ELF-1 (cell line): ENCODE results near the gene TMEM203.
"Not testable (repeated sequence)": the region's sequence is repeated elsewhere in the genome, so short reads cannot be mapped to it uniquely, and the experiment has no call there.

Experiments used
- DNase-seq: peaks from one replicate; pipeline ENCODE4 v3.0.0-alpha.2; 2016; ENCODE audit warnings: low read depth, low spot score

The TMEM203 gene, protein sequence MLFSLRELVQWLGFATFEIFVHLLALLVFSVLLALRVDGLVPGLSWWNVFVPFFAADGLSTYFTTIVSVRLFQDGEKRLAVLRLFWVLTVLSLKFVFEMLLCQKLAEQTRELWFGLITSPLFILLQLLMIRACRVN

DNA sequence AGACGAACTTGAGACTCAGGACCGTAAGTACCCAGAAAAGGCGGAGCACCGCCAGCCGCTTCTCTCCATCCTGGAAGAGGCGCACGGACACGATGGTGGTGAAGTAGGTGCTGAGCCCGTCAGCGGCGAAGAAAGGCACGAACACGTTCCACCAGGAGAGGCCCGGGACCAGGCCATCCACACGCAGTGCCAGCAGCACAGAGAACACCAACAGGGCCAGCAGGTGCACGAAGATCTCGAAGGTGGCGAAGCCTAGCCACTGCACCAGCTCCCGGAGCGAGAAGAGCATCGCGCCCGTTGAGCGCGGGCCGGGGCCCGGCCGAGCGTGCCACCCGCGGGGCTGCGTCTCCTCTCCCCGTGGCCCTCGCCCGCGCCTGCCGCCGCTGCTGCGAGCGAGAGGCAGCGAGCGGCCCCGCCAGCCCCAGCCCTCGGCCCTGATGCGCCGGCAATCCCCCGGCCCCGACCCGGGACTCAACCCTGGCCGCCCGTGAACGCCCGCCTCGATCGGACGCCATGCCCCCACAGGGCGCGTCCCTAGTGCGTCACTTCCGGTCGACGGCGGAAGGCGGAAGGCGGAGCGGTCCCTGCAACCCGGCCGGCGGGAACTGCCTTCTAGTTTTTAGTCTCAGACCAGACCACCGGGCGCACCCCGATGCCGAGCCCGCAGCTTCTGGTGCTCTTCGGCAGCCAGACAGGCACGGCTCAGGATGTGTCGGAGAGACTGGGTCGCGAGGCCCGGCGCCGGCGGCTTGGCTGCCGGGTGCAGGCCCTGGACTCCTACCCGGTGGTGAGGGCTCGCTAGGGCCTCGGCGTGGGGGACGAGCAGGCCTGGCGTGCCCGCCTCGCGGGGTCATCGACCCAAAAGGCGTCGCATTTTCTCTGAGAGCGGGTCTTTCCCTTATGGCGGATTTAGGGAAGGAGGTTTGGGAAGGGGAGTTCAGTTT, at the start of gene TMEM203, which contains the start of gene NDOR1:
TSS of gene TMEM203 (minus strand) at position 523 of the 944 bp plus-strand sequence. CDS start at position 289, 234 bp downstream.
TSS of gene NDOR1 (plus strand) at position 575 of the 944 bp plus-strand sequence. CDS start at position 653, 78 bp downstream.
- peak; percentile 90 for DNase-seq

DNA sequence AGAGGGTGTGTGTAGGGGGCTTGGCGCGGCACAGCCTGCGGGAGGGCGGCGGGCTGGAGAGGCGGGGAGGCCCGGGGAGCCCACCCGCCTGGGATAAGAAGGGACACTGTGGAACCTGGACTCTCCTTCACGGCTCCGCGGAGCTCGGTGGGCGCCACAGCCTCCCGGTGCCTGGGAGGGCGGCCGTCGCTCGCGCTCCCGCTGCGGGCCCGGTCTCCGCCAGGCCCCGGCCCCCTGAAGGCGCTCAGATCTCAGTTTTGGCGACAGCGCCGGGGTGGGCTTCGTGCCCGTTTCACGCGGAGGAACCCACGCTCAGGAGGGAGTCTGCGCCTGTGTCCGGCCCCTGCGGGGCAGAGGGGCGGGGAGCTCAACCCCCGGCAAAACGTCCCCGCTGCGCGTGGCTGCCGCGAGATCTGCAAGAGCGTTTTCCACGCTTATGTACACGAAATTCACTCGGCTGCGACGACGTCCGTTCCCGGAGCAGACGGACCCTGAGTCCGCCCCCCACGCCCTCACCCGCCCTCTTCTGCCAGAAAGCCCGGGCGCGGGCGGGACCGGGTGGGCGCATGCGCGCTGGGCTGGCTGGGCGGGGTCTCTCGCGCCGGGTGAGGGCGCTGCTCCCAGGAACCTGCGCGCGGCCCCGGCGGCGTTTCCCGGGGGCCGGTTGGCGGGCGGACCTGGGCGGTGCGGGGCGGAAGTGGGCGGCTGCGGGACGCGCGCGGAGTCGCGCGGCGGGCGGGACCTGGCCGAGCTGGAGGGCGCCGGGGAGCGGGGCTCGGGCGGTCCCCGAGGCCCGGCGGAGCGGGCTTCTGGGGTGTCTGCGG, 49.4 kb upstream of the TMEM203 start, which contains the start of gene NELFB:
TSS of gene NELFB (plus strand) at position 704 of the 824 bp plus-strand sequence.
- peak; percentile 88 for DNase-seq

DNA sequence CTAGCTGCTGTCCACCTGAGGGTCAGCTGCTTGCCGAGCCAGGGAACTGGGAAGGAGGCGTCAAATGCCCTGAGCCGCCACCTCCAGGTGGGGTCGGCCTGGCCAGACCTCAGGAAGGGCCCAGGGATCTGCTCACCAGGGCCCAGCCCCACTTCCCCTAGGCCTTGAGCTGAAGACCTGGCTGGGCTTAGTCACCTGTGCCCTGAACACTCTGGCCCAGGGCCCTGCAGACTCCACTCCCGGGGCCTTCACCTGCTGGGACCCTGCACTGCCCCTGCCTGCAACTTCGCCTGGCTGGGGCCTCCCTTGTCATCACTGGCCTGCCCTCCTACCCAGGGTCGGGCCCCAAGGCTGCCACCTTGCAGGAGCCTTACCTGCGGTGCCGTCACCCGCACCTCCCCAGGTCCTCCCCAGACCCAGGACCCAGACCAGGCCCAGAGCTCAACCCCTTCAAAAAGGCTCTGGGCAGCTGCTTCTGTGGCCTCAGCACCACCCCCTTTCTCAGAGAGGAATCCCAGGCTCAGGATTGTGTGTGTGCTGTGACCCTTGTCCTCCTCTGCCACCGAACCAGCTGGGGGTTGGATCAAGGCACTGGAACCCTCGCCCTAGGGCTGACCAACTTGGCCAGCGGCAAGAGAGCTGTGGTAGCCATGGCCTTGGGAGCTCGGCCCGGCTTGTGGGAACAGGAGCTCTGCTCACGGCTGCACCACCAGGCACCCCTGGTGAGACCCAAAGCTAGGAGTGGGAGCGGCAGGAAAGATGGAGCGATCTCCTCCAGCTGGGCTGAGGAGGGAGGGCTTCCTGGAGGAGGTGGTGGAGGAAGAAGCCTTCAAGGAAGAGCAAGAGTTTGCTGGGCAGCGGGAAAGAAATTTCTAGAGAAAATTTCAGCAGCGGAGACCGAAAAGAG, 48.5 kb upstream of the TMEM203 start:
- DNase-seq = no peak

DNA sequence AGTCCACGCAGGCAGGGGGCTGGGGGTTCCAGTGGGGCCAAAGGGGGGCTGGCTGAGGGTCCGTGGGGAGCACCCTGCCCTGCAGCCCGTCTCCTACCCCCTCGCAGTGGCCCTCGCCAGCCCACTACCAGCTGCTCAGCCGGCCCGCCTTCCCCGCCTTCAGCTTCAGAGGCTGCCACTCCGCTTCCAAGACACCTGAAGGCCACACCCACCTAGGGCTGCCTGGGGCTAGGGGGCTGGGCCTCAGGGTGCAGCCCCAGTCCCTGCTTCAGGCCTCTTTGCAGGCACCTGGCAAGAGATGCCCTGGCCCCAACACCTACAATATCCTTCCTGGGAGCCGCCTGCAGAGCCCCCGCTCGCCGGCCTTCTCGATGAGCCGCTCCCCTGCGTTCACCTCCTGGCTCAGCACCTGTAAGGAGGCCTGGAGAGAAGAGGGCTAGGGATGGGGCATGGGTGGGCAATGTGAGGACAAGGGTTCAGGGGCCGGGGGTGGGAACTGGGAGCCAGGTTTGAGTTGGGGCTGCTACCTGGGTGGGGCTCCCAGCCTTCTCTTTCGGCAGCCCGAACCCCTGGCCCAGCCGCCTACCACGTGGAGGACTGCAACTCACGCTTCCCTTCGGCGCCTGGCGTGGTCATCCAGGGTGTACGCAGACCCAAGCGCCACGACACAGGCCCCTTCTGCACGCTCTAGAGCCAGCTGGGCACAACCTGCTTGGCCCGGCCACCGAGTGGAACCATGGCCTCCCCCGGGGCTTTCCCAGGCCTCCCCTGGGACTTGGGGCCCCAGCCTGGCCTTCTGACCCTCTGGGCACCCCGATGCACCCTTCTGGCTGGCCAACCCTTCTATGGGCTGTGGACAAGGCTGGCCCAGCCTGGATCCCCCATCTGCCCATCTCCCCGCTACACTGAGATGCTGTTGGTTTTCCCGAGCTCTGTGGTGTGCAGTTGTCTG, 47.4 kb upstream of the TMEM203 start:
- DNase-seq = peak; percentile 39

DNA sequence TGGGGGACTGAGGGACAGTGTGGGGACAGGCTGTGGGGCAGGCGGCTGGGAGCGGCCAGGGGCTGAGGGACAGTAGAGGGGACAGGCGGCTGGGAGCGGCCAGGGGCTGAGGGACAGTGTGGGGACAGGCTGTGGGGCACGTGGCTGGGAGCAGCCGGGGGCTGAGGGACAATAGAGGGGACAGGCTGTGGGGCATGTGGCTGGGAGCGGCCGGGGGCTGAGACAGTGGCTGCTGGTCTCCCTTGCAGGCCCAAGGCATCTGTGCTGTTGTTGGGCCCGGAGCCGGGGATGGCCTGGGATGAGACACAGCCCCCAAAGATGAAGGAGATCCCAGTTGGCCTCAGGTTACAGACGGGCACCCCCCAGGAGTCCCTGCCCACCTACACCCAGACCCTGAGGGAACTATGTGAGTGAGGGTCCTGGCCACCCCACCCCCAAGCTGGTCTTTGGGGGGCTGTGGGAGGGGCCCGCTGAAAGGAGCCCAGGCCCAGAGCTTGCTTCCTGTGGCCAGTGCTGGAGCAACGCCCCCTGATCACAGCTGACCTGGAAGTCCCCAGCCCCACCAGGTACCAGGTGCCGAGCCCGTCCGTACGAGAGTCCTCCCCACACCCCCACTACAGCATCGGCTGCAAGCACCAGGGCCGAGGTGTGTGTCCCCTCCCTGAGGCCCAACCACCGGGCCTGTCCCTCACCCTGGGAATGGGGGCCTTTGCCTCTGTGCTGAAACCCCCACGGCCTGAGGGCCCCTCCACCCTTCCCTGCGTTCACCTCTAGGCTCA, 46.2 kb upstream of the TMEM203 start:
- DNase-seq = no peak

DNA sequence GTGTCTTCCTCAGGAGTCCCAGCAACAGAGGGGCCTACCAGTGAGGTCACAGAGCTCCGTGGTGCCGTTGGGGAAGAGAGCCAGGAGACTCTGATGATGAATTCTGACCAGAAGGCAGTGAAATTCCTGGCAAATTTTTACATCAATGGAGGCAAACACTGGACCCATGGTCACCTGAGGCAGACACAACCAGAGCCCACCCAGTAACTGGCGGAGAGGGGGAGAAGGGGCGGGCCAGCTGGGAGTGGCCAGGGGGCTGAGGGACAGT, 45.7 kb upstream of the TMEM203 start, which contains the start of gene STPG3:
TSS of gene STPG3 (plus strand) at position 93 of the 268 bp plus-strand sequence. CDS start at position 94, 1 bp downstream.
- DNase-seq = no peak

DNA sequence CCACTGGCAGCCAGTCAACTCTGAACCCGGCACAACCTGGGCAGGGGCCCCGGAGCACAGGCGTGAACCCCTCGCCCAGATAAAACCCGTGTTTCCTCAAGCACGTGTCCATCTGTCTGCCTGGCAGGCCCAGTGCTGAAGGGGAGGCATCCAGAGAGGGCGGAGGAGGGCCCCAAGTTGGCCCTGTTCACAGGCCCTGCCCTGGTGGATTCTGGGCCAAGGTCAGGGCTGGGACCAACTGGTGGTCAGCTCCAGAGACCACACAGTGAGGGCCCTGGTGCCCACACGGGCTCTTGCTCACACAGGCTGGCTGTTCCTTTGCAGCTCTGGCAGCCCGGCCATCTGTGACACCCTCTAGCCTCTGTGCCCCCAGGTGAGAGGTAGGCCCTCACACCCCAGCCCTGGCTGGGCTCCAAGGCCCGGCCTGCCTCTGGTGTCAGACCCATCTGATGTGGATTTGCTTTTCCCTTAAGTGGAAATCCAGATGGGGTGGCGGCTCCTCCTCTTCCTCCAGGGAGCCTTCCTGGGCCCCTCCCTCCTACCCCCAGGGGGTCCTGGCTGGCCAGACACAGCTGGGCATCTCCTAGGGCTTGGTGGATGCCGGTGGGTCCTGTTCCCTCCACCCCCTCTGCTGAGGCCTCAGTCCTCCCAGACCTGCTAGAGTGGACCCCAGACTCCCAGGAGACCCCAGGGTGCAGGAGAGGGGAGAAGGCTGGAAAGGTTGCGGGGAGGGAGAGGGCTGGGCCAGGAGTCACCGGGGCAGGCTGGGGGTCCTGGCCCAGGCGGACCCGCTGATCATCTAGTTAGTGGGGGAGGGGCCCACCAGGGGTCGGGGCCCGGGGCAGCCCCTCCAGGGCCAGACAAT, 45.1 kb upstream of the TMEM203 start:
- DNase-seq = no peak

DNA sequence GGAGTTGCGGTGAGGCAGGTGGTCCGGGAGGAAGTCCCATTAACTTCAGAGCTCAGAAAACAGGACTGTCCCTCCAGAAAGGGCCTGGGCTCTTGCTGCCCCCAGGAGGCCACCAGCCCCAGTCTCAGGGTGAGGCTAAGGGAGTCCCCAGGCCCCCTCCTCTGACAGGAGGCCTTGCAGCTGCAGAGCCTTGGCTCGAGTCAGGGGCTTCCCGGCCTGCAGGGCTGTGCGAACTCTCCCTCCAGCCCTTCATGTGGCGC, 42.4 kb upstream of the TMEM203 start:
- DNase-seq = no peak

DNA sequence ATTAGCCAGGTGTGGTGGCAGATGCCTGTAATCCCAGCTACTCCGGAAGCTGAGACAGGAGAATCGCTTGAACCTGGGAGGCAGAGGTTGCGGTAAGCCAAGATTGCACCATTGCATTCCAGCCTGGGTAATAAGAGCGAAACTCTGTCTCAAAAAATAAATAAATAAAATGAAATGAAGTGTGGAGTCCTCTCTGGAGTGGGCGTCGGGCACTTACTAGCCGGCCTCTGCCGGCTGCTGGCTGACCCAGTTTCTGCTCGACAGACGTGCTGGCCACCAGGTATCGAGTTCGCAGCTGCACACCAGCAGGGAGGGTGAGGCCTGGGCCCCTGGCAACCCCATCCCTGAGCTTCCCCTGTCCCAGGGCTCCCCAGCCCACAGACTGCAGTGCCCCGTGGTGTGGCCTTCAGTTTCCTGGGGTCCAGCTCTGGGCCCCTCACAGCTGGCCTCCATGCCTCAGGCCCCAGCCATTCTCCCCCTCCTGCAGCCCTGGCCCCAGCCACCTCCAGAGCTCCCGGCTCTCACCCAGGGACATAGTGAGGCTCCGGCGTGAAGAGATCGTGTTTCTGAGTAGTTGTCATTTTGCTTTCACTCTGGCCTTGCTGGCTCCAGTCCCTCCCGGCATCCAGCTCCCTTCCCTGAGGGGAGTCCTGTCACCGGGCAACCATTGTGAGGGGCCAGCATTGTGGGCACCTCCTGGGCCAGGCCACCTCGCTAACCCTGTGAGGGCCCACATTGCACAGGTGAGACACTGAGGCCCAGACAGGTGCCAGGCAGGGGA, 41.9 kb upstream of the TMEM203 start:
- no peak for DNase-seq

DNA sequence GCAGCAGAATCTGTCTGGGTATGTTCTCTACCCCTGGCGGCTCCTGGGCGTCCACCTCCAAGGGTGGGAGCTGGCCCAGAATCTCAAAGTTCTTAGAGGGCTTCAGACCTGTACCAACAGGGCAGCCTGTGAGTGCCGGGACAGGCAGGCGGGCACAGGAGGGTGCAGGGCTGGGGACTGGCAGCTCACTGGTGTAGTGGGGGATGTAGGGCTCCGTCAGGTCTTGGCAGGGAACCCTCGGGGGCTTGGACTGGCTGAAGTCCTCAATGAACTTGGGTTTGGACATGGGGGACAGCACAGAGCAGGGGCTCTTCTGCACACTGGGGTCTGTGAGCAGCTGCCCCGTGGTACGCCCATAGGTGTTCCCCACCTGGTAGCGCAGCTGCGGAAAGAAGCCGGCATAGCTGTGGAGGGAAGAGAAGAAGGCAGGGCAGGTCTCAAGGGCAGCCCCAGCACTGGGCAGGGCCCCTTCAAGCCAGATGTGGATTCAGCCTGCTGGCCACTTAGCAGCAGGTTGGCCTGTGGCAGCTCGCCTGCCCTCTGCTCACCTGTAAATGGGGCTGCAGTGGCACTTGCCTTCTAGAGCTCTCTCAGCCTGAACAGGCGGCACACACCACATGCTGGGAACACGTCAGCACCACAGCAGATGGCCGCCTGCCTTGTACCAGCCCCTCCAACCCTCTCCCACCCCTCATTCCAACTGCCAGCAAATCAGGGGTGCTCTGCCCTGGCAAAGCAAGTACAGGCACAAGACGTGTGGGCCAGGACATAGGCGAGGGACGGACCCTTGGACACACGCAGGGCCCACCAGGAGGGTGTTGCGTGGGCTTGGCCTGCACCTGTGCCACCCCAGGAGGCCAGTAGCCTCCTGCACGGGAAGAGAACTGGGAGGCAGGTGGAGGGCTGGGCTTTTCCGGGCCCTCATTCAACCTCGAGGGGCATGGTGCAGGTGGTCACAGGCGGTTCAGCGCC, 40.3 kb upstream of the TMEM203 start:
- no peak for DNase-seq

DNA sequence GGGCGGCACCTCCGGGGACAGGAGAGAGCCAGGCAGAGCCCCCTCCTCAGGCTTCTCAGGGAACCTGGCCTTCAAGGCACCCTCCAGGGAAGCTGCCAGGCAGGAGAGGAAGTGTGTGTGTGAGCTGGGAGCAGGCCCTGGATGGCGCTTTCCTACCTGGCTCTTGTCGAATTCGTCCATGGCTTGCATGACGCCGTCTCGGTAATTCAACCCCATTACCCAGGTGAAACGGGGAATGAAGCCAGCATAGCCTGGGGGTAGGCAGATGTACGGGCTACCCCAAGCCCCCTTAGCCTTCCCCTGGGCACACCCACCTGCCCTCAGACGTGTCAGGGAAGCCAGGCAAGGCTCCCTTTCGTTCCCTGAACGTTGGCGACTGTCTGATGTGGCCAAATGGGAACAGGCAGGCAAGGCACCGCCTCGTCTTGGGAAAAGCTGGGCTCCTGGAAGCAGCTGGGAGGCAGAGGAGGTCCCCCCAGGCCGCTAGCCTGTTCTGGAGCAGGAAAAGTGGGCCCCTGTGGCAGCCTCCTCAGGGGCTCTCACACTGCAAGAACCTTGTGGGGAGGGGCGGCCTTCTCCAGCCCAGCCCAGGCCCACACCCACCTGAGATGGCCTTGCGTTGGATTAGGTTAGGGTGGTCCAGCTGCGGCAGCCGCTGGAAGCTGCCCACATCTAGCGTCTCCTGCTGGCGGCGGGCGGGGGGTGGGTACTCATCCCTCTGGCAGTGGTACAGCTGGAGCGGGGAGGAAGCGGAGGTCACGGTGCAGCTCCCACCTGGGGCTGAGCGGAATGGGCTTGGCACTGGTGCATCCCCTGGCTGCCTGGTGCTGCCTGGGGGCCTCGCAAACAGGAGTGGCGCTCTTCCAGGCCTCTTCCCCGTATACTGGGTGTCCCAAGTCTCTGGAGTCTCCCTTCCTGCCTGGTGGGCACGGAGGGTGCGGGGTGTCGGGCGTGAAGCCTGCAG, 39.3 kb upstream of the TMEM203 start:
- DNase-seq = peak; percentile 70

DNA sequence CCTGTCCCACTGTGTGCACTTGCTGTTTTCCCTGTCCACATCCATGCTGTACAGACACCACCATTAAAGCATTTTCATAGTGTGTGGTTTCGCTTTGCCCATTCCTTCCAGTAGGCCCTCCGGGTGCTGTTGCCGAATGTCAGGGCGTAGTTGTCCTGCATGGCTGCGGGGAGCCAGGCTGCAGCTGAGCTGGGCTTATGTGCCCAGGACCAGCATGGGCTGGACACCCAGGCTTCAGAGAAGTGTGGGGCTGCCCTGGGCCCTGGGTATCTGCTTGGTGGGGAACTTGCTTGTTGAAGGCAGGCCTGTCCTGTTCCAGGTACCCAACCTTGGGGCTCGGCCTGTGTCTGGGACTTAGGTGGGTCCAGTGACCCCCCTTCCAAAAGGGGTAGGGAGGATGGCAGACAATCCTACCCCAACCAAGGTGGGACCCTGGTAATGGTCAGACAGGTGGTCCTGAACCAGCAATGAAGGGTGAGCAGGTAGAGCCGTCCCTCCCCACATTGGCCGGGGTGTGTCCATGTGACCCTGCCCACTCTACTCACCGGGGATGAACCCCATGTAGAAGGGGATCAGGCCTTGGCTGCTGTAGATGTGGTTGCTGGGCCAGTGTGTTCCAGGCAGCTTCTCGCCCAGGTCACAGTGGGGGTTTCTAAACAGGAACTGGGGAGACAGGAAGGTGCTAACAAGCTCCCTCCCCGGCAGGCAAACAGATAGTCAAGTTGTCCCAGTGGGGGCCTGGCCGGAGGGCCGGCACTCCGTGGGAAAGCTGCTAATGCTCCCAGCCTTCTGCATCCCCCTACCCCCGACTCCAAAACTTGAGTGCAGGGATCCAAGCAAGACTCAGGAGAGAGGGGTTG, 38.4 kb upstream of the TMEM203 start:
- DNase-seq = no peak

DNA sequence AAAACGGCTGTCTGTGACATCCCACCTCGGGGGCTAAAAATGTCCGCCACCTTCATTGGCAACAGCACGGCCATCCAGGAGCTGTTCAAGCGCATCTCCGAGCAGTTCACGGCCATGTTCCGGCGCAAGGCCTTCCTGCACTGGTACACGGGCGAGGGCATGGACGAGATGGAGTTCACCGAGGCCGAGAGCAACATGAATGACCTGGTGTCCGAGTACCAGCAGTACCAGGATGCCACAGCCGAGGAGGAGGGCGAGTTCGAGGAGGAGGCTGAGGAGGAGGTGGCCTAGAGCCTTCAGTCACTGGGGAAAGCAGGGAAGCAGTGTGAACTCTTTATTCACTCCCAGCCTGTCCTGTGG, 37.8 kb upstream of the TMEM203 start:
- DNase-seq = not testable (repeated sequence)
